Neuron (in vitro differentiated cells): Measurements from ENCODE around the gene SAMD13.

ENCODE experiments used
- H2AFZ ChIP-seq: one replicate; pipeline ENCODE4 v1.6.1; 2013; ENCODE audit warnings: low read depth, mild to moderate bottlenecking, inconsistent platforms, low read length, moderate library complexity
- H3K27me3 ChIP-seq: one replicate; pipeline ENCODE4 v1.6.1; 2013; ENCODE audit warnings: low read length; ENCODE audit not compliant: insufficient read depth
- H3K36me3 ChIP-seq: one replicate; pipeline ENCODE4 v1.6.1; 2013; ENCODE audit warnings: low read length; ENCODE audit not compliant: insufficient read depth
- H3K4me1 ChIP-seq: one replicate; pipeline ENCODE4 v1.6.1; 2013; ENCODE audit warnings: low read length; ENCODE audit not compliant: insufficient read depth
- H3K4me3 ChIP-seq: 2 replicates; pipeline ENCODE4 v1.5.1; 2013; ENCODE audit warnings: mild to moderate bottlenecking, low read length, moderate library complexity
- H3K9me3 ChIP-seq: one replicate; pipeline ENCODE4 v1.6.1; 2013; ENCODE audit warnings: low read length

SAMD13 gene

DNA sequence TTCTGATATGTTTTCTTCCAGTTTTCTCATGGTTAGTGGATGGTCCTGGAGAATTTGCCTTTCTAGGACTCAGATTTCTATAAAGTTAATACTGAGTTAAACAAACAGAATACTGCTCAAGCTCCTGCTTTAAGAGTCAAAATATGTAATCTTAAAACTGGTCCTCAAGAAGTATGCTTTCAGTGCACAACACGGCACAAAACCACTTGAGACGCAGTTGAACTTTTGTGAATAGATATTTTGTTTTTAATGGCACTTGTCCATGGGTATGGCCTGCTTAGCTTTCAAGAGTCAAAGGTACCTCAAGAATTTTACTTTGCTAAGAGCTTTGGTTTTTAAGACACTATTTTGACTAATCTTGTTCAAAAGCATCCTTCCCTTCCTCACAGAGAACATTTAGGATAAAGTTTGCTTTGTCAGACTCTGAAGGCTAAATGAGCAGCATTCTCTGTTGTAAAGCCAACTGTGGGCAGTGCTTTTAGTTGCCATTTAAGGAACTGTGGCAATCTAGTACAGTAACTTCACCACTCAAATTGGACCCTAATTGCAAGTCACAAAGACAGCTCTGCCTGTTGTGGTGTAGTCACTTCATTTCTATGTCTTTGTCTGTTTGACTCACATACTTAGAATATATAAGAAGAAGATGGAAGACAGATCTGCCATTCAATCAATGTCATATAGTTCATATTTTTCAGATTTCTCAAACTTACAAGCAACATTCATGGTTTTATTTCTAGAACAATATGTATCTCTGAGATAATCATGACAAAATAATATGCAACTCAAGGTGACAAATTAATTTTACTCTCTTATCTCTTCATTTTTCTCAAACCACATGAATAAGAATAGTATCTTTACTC is 28.8 kb downstream of the SAMD13 start:
- Histone ChIP-seq H3K9me3 (no peaks in the 10 kb centered on the region), H3K4me1 (no peaks in the 10 kb centered on the region), H3K36me3 (no peaks in the 10 kb centered on the region), H2AFZ (no peak overlapping the region), H3K27me3 (no peaks in the 10 kb centered on the region), H3K4me3 (no peak overlapping the region)

DNA sequence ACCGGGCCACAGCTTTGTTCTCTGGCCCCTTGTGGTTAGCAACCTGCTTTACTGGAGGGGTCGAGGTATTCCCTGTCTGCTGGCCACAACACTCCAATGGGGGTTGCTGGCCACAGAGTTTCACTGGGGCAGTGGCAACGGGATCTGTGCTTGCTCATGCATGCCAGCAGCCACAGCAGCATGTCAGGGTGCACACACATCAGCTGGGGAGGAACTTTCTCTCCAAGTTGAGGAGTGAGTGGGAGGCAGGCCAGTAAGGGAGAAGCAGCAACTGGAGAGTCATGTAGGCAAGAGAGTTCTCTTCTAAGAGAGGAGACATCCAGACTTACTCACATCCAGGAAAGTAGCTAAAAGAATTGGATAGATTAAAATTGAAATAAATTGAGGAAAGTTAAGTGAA is 38.0 kb downstream of the SAMD13 start:
- H2AFZ ChIP-seq = no peak overlapping the region
- H3K27me3 ChIP-seq = no peaks in the 10 kb centered on the region
- H3K36me3 ChIP-seq = no peaks in the 10 kb centered on the region
- H3K9me3 ChIP-seq = no peaks in the 10 kb centered on the region
- H3K4me3 ChIP-seq = no peak overlapping the region
- no peaks in the 10 kb centered on the region for H3K4me1 ChIP-seq

DNA sequence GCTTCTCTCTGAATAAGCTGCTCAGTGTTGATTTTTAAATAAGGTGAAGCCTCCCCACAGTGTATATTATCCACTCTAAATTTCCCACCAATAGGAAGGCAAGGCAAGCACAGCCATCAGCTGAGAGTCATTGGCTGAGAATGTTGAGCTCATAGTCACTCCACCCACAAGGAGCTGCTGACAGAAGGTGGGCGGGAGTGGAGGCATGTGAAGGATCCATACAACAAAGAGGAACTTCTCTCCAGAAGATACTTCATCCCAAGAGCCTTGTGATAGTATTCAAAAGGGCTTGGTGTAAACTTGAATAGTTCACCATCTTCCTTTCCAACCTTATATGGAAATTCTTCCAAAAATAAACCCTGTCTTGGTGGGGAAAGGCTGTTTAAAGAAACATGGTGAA is 42.8 kb downstream of the SAMD13 start:
- Histone ChIP-seq H3K4me3 (no peak overlapping the region), H3K27me3 (no peaks in the 10 kb centered on the region), H3K4me1 (peaks cover 5% of the 10 kb centered on the region), H2AFZ (no peak overlapping the region), H3K36me3 (no peaks in the 10 kb centered on the region), H3K9me3 (no peaks in the 10 kb centered on the region)

DNA sequence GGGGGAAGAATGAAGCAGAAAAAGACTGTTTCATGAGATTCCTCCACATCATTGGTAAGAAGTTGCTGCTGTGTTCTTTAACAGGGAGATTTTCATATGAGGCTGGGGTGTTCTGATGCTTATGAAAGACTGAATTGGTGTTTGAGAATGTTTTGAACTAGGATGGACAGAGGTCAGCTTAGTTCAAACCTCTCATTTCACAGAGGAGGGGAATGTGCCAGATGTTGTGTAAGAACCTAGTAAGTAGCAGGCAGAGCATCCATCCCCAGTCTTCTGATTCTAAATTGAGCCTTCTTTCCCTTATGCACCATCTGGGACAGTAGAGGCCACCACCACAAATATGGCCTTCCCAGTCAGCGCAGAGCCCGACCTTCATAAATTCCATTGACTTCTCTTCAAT is 43.7 kb downstream of the SAMD13 start:
- H3K4me3 ChIP-seq = no peak overlapping the region
- no peaks in the 10 kb centered on the region for H3K36me3 ChIP-seq
- H3K9me3 ChIP-seq = no peaks in the 10 kb centered on the region
- no peak overlapping the region for H2AFZ ChIP-seq
- peaks cover 5% of the 10 kb centered on the region for H3K4me1 ChIP-seq
- H3K27me3 ChIP-seq = no peaks in the 10 kb centered on the region

DNA sequence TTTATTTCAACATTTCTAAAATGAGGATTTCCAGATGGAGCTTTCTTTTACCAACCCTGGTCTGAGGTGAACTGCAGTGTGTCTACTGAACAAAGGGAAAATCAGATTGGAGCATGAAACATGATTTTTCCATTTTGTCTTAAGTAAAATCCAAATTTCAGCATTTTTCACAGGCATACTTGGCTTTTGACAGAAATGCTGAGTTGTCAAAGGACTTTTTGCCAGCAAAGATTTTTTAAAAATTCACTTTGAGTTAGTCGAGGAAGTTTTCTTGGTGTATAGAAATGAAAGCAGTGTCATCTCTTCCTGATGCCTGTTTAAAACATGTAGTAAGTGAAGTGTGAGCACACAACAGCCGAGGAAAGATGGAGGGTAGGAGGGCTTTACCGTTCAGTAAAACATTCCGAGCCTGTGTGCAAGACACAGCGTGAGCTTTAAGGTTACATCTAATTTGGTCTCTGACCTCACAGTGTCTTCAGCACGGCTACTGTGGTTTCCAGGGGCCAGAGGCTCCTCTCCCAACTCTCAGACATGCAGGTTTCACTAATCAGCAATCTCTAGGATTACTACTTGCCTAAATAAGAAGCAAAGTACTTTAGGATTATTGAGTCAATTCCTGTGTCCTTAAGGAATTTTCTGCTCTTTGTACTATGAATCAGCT is 45.9 kb downstream of the SAMD13 start:
- no peak overlapping the region for H2AFZ ChIP-seq
- H3K27me3 ChIP-seq = no peaks in the 10 kb centered on the region
- no peaks in the 10 kb centered on the region for H3K36me3 ChIP-seq
- no peak overlapping the region for H3K4me3 ChIP-seq
- peaks cover 5% of the 10 kb centered on the region for H3K4me1 ChIP-seq
- no peaks in the 10 kb centered on the region for H3K9me3 ChIP-seq

DNA sequence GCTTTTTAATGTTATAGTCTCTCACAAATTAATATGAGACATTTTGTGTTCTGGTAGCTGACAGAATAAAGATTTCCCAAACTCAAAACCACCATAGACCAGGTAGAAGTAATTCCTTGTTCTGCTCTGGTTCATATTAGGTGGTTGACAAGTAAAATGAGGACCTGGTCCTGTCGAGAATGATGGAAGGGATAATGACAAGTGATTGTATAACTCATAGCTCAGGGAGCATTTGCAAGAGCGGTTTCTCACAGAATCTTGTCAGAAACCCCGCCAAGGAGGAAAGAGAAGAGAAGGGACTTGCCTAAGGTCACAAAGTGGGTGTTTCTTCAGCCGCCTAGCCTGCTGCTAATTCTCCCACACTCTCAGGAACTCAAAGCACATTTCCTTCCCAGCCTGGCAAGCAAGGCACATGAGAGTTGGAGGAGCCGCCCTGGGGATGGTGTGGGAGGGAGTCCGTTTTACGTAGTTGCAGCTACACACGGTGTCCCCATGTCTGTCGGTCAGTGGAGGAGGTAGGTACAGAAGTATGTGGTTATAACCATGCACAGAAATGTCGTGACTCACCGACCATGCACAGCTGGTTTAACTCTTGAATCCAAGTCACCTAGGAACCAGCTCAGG is 46.5 kb downstream of the SAMD13 start:
- H3K4me3 ChIP-seq = no peak overlapping the region
- H3K9me3 ChIP-seq = no peaks in the 10 kb centered on the region
- no peak overlapping the region for H2AFZ ChIP-seq
- H3K27me3 ChIP-seq = no peaks in the 10 kb centered on the region
- peaks cover 5% of the 10 kb centered on the region for H3K4me1 ChIP-seq
- no peaks in the 10 kb centered on the region for H3K36me3 ChIP-seq

DNA sequence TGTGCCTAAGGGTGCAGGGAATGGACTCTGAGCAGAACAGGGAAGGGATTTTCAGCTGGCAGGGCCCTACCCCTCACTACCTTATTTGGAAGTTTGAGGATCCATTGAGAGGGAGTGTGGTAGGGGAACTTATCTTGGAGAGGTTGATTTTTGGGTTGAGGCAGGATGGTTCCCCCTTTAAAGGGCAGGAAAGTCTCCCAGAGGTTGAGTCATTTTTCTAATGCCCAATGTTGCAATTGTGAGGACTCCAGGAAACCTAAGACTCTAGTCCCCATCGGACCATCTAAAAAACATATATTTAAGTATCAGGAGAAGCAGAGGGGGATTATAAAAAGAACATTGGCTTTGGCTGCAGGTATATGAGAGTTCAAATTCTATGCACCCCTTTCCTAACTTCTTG is 47.3 kb downstream of the SAMD13 start:
- Histone ChIP-seq H3K36me3 (no peaks in the 10 kb centered on the region), H2AFZ (no peak overlapping the region), H3K4me3 (no peak overlapping the region), H3K4me1 (peaks cover 5% of the 10 kb centered on the region), H3K9me3 (no peaks in the 10 kb centered on the region), H3K27me3 (no peaks in the 10 kb centered on the region)

DNA sequence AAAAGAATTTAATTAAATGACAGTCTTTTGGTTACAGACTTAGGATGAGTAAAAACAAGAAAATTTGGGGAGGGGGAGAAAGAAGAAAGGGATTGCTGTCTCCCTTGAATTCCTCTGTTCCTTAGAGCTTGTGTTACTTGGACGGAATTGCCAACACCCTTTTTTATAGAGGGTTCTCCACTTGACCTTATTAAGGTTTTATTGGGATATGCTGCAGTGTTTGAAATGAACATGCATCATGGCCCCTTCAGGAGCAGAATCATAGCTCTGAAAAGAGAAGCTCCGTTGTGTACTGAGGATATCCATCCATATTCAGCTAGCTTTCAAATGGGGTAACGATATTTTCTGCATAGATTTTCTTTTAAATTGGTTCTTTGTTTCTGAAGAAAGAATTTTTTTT is 48.6 kb downstream of the SAMD13 start:
- Histone ChIP-seq H3K27me3 (no peaks in the 10 kb centered on the region), H3K9me3 (no peaks in the 10 kb centered on the region), H3K4me3 (no peak overlapping the region), H2AFZ (no peak overlapping the region), H3K36me3 (no peaks in the 10 kb centered on the region), H3K4me1 (peaks cover 5% of the 10 kb centered on the region)

DNA sequence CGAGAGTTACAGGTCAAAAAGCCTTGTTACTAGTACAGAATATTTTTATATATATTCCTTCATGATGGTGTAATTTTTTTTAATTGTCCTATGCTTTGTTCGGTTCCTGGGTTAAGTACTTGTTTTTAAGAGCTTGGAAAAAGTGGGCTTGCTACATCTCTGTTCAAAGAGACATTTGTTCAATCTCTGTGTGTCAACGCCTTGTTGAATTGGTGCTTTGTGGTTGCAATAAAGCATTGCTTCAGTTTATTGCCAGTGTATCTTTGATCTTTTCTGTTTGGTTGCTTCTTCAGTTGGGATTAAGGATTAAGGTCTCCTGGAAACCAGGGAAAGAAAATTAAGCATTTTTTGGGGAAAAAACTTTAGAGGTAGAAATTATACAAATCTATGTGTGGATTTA is 49.0 kb downstream of the SAMD13 start:
- H2AFZ ChIP-seq = no peak overlapping the region

DNA sequence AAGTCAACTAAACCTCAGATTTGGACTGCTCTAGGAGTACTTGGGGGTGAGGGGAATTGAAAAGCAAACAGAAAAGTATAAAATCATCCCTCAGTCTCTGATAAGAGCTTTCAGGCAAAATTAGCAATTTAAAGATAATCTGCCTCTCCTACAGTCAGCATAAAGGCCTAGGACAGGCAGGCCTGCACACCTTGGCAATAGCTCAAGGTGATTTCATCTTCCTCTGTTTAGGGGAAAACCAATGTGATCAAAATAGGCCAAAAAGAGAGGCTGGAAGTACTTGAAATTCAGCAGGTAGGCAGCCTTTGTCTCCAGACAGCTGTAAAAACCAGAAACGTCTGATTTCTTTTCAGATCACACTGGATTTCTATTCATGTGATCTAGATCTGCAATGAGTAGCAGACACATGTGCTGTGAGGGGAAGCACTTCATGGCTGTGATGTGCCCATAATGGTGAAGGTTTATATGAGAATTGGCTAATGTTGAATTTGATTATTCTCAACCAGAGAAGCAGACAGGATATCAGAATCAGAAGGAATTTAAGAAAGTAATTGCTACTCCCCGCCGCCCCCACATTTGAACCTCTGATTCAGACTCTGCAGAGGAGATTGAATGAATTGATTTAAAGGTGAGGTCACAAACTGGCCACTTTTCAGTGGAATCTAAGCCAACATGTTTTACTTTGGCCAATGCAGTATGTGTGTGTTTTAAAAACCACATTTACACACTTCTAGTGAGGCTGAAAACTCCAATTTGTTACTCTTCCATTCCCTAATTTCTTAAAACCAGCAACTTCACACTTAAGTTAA is 51.0 kb downstream of the SAMD13 start:
- H2AFZ ChIP-seq = no peak overlapping the region
- H3K27me3 ChIP-seq = no peaks in the 10 kb centered on the region
- H3K4me3 ChIP-seq = no peak overlapping the region
- no peaks in the 10 kb centered on the region for H3K36me3 ChIP-seq
- H3K9me3 ChIP-seq = no peaks in the 10 kb centered on the region
- peaks cover 2% of the 10 kb centered on the region for H3K4me1 ChIP-seq

More for the DNA sequence above, 49.0 kb downstream of the SAMD13 start:
- Histone ChIP-seq H3K27me3 (no peaks in the 10 kb centered on the region), H3K4me1 (peaks cover 5% of the 10 kb centered on the region), H3K9me3 (no peaks in the 10 kb centered on the region), H3K4me3 (no peak overlapping the region), H3K36me3 (no peaks in the 10 kb centered on the region)

DNA sequence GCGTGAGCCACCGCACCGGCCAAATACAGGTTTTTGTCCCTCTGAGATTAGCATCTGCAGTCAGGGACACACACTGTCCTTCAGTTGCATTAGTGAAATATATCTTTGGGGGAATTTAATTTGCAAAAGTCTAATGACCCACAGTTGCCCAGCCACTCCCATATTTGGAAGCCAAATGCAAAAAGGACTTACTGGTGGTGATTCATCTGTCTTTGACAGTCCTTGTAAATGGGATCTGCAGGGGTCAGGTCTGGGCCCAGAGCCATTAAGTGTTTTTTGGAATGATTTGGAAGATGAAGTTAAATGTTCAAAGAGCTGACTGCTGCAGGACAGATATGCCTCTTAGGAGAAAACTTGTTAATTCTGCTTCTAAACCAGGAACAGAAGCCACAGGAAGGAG is 52.2 kb downstream of the SAMD13 start:
- Histone ChIP-seq H2AFZ (no peak overlapping the region), H3K4me1 (no peaks in the 10 kb centered on the region), H3K9me3 (no peaks in the 10 kb centered on the region), H3K27me3 (no peaks in the 10 kb centered on the region), H3K36me3 (no peaks in the 10 kb centered on the region), H3K4me3 (no peak overlapping the region)

DNA sequence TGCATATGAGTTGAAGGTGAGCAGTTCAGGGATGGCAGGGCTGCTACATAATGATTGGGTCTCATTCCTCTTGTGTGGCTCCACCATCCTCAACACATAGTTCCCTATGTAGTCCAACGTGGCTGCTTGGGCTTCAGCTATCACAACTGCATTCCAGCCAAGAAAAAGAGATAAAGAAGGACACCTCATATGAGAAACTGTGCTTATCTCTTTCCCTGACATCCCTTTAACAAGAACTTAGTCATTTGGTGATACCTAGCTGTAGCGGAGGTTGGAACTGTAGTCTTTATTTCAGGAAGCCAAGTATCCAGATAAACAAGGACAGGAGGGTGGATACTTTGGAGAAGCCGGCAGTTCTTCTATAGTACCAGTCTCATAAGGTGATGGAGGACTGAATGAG is 54.0 kb downstream of the SAMD13 start:
- H3K27me3 ChIP-seq = no peaks in the 10 kb centered on the region
- H2AFZ ChIP-seq = no peak overlapping the region
- H3K4me3 ChIP-seq = no peak overlapping the region
- H3K4me1 ChIP-seq = no peaks in the 10 kb centered on the region
- no peaks in the 10 kb centered on the region for H3K36me3 ChIP-seq
- H3K9me3 ChIP-seq = no peaks in the 10 kb centered on the region

DNA sequence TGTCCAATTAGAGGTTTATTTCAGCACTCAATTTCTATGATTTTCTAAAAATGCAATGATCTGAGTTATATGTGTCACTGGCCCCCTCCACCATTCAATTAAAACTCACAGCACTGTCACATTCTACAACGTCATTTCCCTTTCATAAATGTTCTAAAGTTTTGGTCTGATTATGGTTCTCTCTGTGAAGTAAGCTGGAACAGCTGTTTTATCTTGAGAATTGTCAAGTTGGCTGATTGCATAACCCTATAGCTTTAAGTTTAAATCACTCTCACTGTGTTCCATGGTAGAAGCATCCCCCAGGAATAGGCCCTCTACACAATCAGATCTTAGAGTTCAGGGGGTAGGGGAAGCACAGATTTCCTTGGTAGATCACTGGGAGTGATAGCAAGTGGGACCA is 55.4 kb downstream of the SAMD13 start:
- Histone ChIP-seq H3K36me3 (no peaks in the 10 kb centered on the region), H3K27me3 (no peaks in the 10 kb centered on the region), H3K4me1 (no peaks in the 10 kb centered on the region), H3K9me3 (no peaks in the 10 kb centered on the region), H2AFZ (no peak overlapping the region), H3K4me3 (no peak overlapping the region)
